ENCODE data around the gene C10orf71. TPM values are rescaled to one million over a fixed set of nuclear protein-coding genes. Genes with fewer than 3 reads are reported as not detected.

C10orf71 gene
- total and polyA plus RNA-seq, 2 donors (not counting 1 experiment from before 2014, with no cell fraction given): not detected

- no peaks in the 10 kb centered on the region for H3K79me2 ChIP-seq (ENCODE audit: control insufficient read depth, insufficient read depth, low read length)
- ChIA-PET POLR2A (no interaction called here), CTCF (no interaction called here)
- TF ChIP-seq EZH2 (IDR thresholded peaks at IDR 0.05; ENCODE audit: borderline replicate concordance, insufficient read depth, low read depth, low read length, poor library complexity, severe bottlenecking): no peak
- TF ChIP-seq, protein P1, sequence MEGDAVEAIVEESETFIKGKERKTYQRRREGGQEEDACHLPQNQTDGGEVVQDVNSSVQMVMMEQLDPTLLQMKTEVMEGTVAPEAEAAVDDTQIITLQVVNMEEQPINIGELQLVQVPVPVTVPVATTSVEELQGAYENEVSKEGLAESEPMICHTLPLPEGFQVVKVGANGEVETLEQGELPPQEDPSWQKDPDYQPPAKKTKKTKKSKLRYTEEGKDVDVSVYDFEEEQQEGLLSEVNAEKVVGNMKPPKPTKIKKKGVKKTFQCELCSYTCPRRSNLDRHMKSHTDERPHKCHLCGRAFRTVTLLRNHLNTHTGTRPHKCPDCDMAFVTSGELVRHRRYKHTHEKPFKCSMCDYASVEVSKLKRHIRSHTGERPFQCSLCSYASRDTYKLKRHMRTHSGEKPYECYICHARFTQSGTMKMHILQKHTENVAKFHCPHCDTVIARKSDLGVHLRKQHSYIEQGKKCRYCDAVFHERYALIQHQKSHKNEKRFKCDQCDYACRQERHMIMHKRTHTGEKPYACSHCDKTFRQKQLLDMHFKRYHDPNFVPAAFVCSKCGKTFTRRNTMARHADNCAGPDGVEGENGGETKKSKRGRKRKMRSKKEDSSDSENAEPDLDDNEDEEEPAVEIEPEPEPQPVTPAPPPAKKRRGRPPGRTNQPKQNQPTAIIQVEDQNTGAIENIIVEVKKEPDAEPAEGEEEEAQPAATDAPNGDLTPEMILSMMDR (IDR thresholded peaks at IDR 0.05): no peak
- DNase-seq: no peak
- H3K36me3 ChIP-seq (replicated peaks in 1 of 2; ENCODE audit: control extremely low read depth in 1 of 2, control insufficient read depth in 1 of 2, extremely low read depth in 1 of 2, insufficient read depth in 2 of 2, low read length in 1 of 2): no peaks in the 10 kb centered on the region
- H3K4me2 ChIP-seq (replicated peaks; ENCODE audit: low read depth, low read length, poor library complexity, severe bottlenecking): no peak overlapping the region
- no CpG with 5 or more reads among the region's 5 CpGs for WGBS (ENCODE audit: insufficient coverage)
- Mint-ChIP-seq H3K27ac (no peak overlapping the region), H3K4me3 (no peak overlapping the region), H3K9me3 (ENCODE audit: insufficient read depth) (no peaks in the 10 kb centered on the region), H3K4me1 (peaks cover 20% of the 10 kb centered on the region), H3K27me3 (no peaks in the 10 kb centered on the region)
- no peak for ATAC-seq (ENCODE audit: low read depth)
- H4K20me1 ChIP-seq (ENCODE audit: control insufficient read depth, insufficient read depth, low read length, poor library complexity, severe bottlenecking): no peaks in the 10 kb centered on the region
- H3K9ac ChIP-seq (ENCODE audit: low read length): no peak overlapping the region
- H3K27ac ChIP-seq (ENCODE audit: low read length in 2 of 2): no peak overlapping the region
- H3K4me1 ChIP-seq (ENCODE audit: control insufficient read depth in 2 of 2, insufficient read depth in 2 of 2, low read length in 2 of 2): peaks cover 12 to 18% of the 10 kb centered on the region in 2 donors
- no peaks in the 10 kb centered on the region for H3K27me3 ChIP-seq (replicated peaks in 1 of 4; ENCODE audit: control extremely low read depth in 1 of 4, control insufficient read depth in 3 of 4, insufficient read depth in 4 of 4, low read length in 3 of 4)
- H3K9me3 ChIP-seq (ENCODE audit: control extremely low read depth in 1 of 3, control insufficient read depth in 2 of 3, insufficient read depth in 1 of 3, low read length in 2 of 3): no peaks in the 10 kb centered on the region
- intact Hi-C loops (cut with micrococcal nuclease): loop anchor here (5.0 kb wide), 1 partner anchor 123 kb away; no protein-coding TSS in a partner anchor
- H3K4me3 ChIP-seq (ENCODE audit: control extremely low read depth in 1 of 5, extremely low read depth in 1 of 5, insufficient read depth in 1 of 5, low read depth in 2 of 5, low read length in 4 of 5): no peak overlapping the region
- H2AFZ ChIP-seq (ENCODE audit: insufficient read depth, low read depth, low read length, poor library complexity, severe bottlenecking): no peak overlapping the region
Measured at GRCh38 chr10:49314806-49315205, 15.8 kb downstream of the C10orf71 start.

- H3K9ac ChIP-seq (ENCODE audit: low read length): no peak overlapping the region
- DNase-seq (no peak), ATAC-seq (ENCODE audit: low read depth) (no peak)
- no peak overlapping the region for H2AFZ ChIP-seq (ENCODE audit: insufficient read depth, low read depth, low read length, poor library complexity, severe bottlenecking)
- no peak overlapping the region for H3K27ac Mint-ChIP-seq
- H3K9me3 Mint-ChIP-seq (ENCODE audit: insufficient read depth): no peaks in the 10 kb centered on the region
- no peaks in the 10 kb centered on the region for H3K36me3 ChIP-seq (replicated peaks in 1 of 2; ENCODE audit: control extremely low read depth in 1 of 2, control insufficient read depth in 1 of 2, extremely low read depth in 1 of 2, insufficient read depth in 2 of 2, low read length in 1 of 2)
- CTCF ChIA-PET: no interaction called here
- H3K4me1 ChIP-seq (ENCODE audit: control insufficient read depth in 2 of 2, insufficient read depth in 2 of 2, low read length in 2 of 2): no peaks in the 10 kb centered on the region
- POLR2A ChIA-PET: no interaction called here
- no peaks in the 10 kb centered on the region for H3K79me2 ChIP-seq (ENCODE audit: control insufficient read depth, insufficient read depth, low read length)
- H3K27me3 Mint-ChIP-seq: no peaks in the 10 kb centered on the region
- no peaks in the 10 kb centered on the region for H3K27me3 ChIP-seq (replicated peaks in 1 of 4; ENCODE audit: control extremely low read depth in 1 of 4, control insufficient read depth in 3 of 4, insufficient read depth in 4 of 4, low read length in 3 of 4)
- H4K20me1 ChIP-seq (ENCODE audit: control insufficient read depth, insufficient read depth, low read length, poor library complexity, severe bottlenecking): no peaks in the 10 kb centered on the region
- no peak overlapping the region for H3K4me3 ChIP-seq (ENCODE audit: control extremely low read depth in 1 of 5, extremely low read depth in 1 of 5, insufficient read depth in 1 of 5, low read depth in 2 of 5, low read length in 4 of 5)
- intact Hi-C loops (cut with micrococcal nuclease): no loop called here
- no peak overlapping the region for H3K27ac ChIP-seq (ENCODE audit: low read length in 2 of 2)
- H3K9me3 ChIP-seq (ENCODE audit: control extremely low read depth in 1 of 3, control insufficient read depth in 2 of 3, insufficient read depth in 1 of 3, low read length in 2 of 3): no peaks in the 10 kb centered on the region
- TF ChIP-seq, protein P1 (IDR thresholded peaks at IDR 0.05): no peak
- TF ChIP-seq EZH2 (IDR thresholded peaks at IDR 0.05; ENCODE audit: borderline replicate concordance, insufficient read depth, low read depth, low read length, poor library complexity, severe bottlenecking): no peak
- no peak overlapping the region for H3K4me2 ChIP-seq (replicated peaks; ENCODE audit: low read depth, low read length, poor library complexity, severe bottlenecking)
- H3K4me1 Mint-ChIP-seq: peaks cover 5% of the 10 kb centered on the region
- 94% methylated on average over 6 of the region's 6 CpGs for WGBS (ENCODE audit: insufficient coverage)
- no peak overlapping the region for H3K4me3 Mint-ChIP-seq
Measured at GRCh38 chr10:49318028-49318427, 19.1 kb downstream of the C10orf71 start.
